Measurements from ENCODE around the gene MCM8. TPM values are rescaled to one million over a fixed set of nuclear protein-coding genes. Genes with fewer than 3 reads are reported as not detected.

MCM8 gene
- total RNA-seq, 1 donor from 2014 or later = 2.5 TPM

GRCh38 chr20:5973971-5974370, 23.5 kb downstream of the MCM8 start:
- TF ChIP-seq POLR2AphosphoS5 (IDR thresholded peaks at IDR 0.05; ENCODE audit: insufficient read depth in 1 of 2, low read depth in 1 of 2) = no peak
- no peak for TF ChIP-seq CTCF (IDR thresholded peaks at IDR 0.05)
- Histone ChIP-seq H3K27ac (no peak overlapping the region), H3K9me3 (no peaks in the 10 kb centered on the region), H3K27me3 (no peaks in the 10 kb centered on the region), H3K4me1 (no peaks in the 10 kb centered on the region), H3K4me3 (no peak overlapping the region), H3K36me3 (peaks cover 0 to 6% of the 10 kb centered on the region in 2 donors)
- no peak for DNase-seq (ENCODE audit: extremely low spot score in 2 of 2)
- intact Hi-C loops (cut with DNase I) = no loop called here

- Histone ChIP-seq H3K9me3 (no peaks in the 10 kb centered on the region), H3K36me3 (peaks cover 0 to 6% of the 10 kb centered on the region in 2 donors), H3K4me3 (no peak overlapping the region), H3K27me3 (no peaks in the 10 kb centered on the region), H3K27ac (no peak overlapping the region), H3K4me1 (no peaks in the 10 kb centered on the region)
- intact Hi-C loops (cut with DNase I) = no loop called here
- TF ChIP-seq POLR2AphosphoS5 (IDR thresholded peaks at IDR 0.05; ENCODE audit: insufficient read depth in 1 of 2, low read depth in 1 of 2) = no peak
- TF ChIP-seq POLR2A (IDR thresholded peaks at IDR 0.05) = no peak
- no peak for TF ChIP-seq CTCF (IDR thresholded peaks at IDR 0.05)
- DNase-seq (ENCODE audit: extremely low spot score in 2 of 2) = no peak
These were observed 24.1 kb downstream of the MCM8 start for GRCh38 chr20:5974531-5974930.

- H3K36me3 ChIP-seq = peaks cover 0 to 6% of the 10 kb centered on the region in 2 donors
- H3K27me3 ChIP-seq = no peaks in the 10 kb centered on the region
- H3K9me3 ChIP-seq = no peaks in the 10 kb centered on the region
- no peaks in the 10 kb centered on the region for H3K4me1 ChIP-seq
- TF ChIP-seq POLR2AphosphoS5 (IDR thresholded peaks at IDR 0.05; ENCODE audit: insufficient read depth in 1 of 2, low read depth in 1 of 2) = no peak
- TF ChIP-seq CTCF (IDR thresholded peaks at IDR 0.05) = no peak
- no peak for TF ChIP-seq POLR2A (IDR thresholded peaks at IDR 0.05)
- intact Hi-C loops (cut with DNase I) = no loop called here
- H3K27ac ChIP-seq = no peak overlapping the region
- H3K4me3 ChIP-seq = no peak overlapping the region
- DNase-seq (ENCODE audit: extremely low spot score in 2 of 2) = no peak
These were observed 25.3 kb downstream of the MCM8 start for GRCh38 chr20:5975778-5976177.

- DNase-seq (ENCODE audit: extremely low spot score in 2 of 2) = no peak
- H3K36me3 ChIP-seq = peaks cover 0 to 6% of the 10 kb centered on the region in 2 donors
- H3K4me1 ChIP-seq = no peaks in the 10 kb centered on the region
- H3K4me3 ChIP-seq = no peak overlapping the region
- no peaks in the 10 kb centered on the region for H3K27me3 ChIP-seq
- TF ChIP-seq POLR2A (IDR thresholded peaks at IDR 0.05) (no peak), POLR2AphosphoS5 (IDR thresholded peaks at IDR 0.05; ENCODE audit: insufficient read depth in 1 of 2, low read depth in 1 of 2) (no peak), CTCF (IDR thresholded peaks at IDR 0.05) (no peak)
- intact Hi-C loops (cut with DNase I) = no loop called here
- no peaks in the 10 kb centered on the region for H3K9me3 ChIP-seq
- H3K27ac ChIP-seq = no peak overlapping the region
These were observed 26.8 kb downstream of the MCM8 start for GRCh38 chr20:5977223-5977622.

GRCh38 chr20:5977975-5978374, 27.5 kb downstream of the MCM8 start:
- intact Hi-C loops (cut with DNase I) = no loop called here
- H3K36me3 ChIP-seq = peaks cover 0 to 6% of the 10 kb centered on the region in 2 donors
- TF ChIP-seq POLR2A (IDR thresholded peaks at IDR 0.05) (no peak), POLR2AphosphoS5 (IDR thresholded peaks at IDR 0.05; ENCODE audit: insufficient read depth in 1 of 2, low read depth in 1 of 2) (no peak), CTCF (IDR thresholded peaks at IDR 0.05) (no peak)
- no peaks in the 10 kb centered on the region for H3K27me3 ChIP-seq
- no peak overlapping the region for H3K27ac ChIP-seq
- no peaks in the 10 kb centered on the region for H3K4me1 ChIP-seq
- no peaks in the 10 kb centered on the region for H3K9me3 ChIP-seq
- no peak for DNase-seq (ENCODE audit: extremely low spot score in 2 of 2)
- H3K4me3 ChIP-seq = no peak overlapping the region

All from vagina (tissue), 2 donors.